Keratinocyte (primary cell): ENCODE results near the gene CEP85L. TPM values are rescaled to one million over a fixed set of nuclear protein-coding genes. Genes with fewer than 3 reads are reported as not detected.
A peak's percentile ranks its signal among the peaks of the same experiment; 100 is the strongest.

Experiments
- DNase-seq: peaks from one replicate; pipeline ENCODE4 v3.0.0-alpha.2; 2011; ENCODE audit warnings: low read depth, missing footprints, low spot score
- FAIRE-seq: peaks from 2 replicates; lab custom pipeline; 2011; peaks lifted over from hg19 to GRCh38; lab: Jason Lieb, UNC
- H2AFZ ChIP-seq: 2 replicates; pipeline ENCODE4 v1.6.0; 2012; ENCODE audit warnings: low read length, control low read depth, inconsistent platforms; ENCODE audit not compliant: control insufficient read depth
- H3K27ac ChIP-seq: 2 replicates; pipeline ENCODE4 v1.5.1; 2011; ENCODE audit warnings: low read length; ENCODE audit not compliant: control insufficient read depth, insufficient read depth
- H3K27me3 ChIP-seq: 3 replicates; pipeline ENCODE4 v1.6.0; 2011; ENCODE audit warnings: low read length; ENCODE audit not compliant: control insufficient read depth, insufficient read depth; ENCODE audit errors: extremely low read depth
- H3K36me3 ChIP-seq, 2 experiments: 2 replicates in 1 of 2; 3 replicates in 1 of 2; pipeline ENCODE4 v1.5.1; 2011; ENCODE audit warnings: low read length in 2 of 2, mild to moderate bottlenecking in 1 of 2; ENCODE audit not compliant: control insufficient read depth in 2 of 2, insufficient read depth in 2 of 2; ENCODE audit errors: extremely low read depth in 1 of 2
- H3K4me1 ChIP-seq: 3 replicates; pipeline ENCODE4 v1.5.1; 2011; ENCODE audit warnings: low read length; ENCODE audit not compliant: control insufficient read depth, insufficient read depth; ENCODE audit errors: extremely low read depth
- H3K4me2 ChIP-seq: 3 replicates; pipeline ENCODE4 v1.6.0; 2011; ENCODE audit warnings: low read depth, low read length; ENCODE audit not compliant: control insufficient read depth, insufficient read depth; ENCODE audit errors: extremely low read depth
- H3K4me3 ChIP-seq, 3 experiments: fragments of 200-600 bp in 1 of 3; sonication (generic) in 1 of 3; 2 replicates in 2 of 3; 3 replicates in 1 of 3; pipeline ENCODE4 v1.5.1; 2011 to 2016; ENCODE audit warnings: low read length in 3 of 3, mild to moderate bottlenecking in 3 of 3, control low read depth in 2 of 3, inconsistent platforms in 1 of 3, low read depth in 1 of 3, mixed read lengths in 1 of 3, mixed run types in 1 of 3, moderate library complexity in 1 of 3; ENCODE audit not compliant: control insufficient read depth in 2 of 3, insufficient read depth in 2 of 3; ENCODE audit errors: extremely low read depth in 1 of 3
- H3K79me2 ChIP-seq: 2 replicates; pipeline ENCODE4 v1.6.0; 2012; ENCODE audit warnings: low read length; ENCODE audit not compliant: control insufficient read depth, insufficient read depth
- H3K9ac ChIP-seq: 3 replicates; pipeline ENCODE4 v1.6.0; 2011; ENCODE audit warnings: low read length; ENCODE audit not compliant: control insufficient read depth, insufficient read depth; ENCODE audit errors: extremely low read depth
- H3K9me1 ChIP-seq: 3 replicates; pipeline ENCODE4 v1.6.0; 2011; ENCODE audit warnings: low read length; ENCODE audit not compliant: control insufficient read depth, insufficient read depth; ENCODE audit errors: extremely low read depth
- H3K9me3 ChIP-seq: 2 replicates; pipeline ENCODE4 v1.5.1; 2012; ENCODE audit warnings: low read depth, low read length; ENCODE audit not compliant: control insufficient read depth
- H4K20me1 ChIP-seq: 3 replicates; pipeline ENCODE4 v1.6.0; 2011; ENCODE audit warnings: low read length; ENCODE audit not compliant: control insufficient read depth, insufficient read depth; ENCODE audit errors: extremely low read depth
- CTCF ChIP-seq, 3 experiments: IDR thresholded peaks in 1 of 3; conservative IDR thresholded peaks in 1 of 3; optimal IDR thresholded peaks in 1 of 3; 2 replicates in 2 of 3; 3 replicates in 1 of 3; pipeline versions ENCODE3 to v1.5.1; 2011; ENCODE audit warnings: low read length in 3 of 3, mild to moderate bottlenecking in 3 of 3, moderate library complexity in 2 of 3, control low read depth in 1 of 3, inconsistent platforms in 1 of 3; ENCODE audit not compliant: insufficient read depth in 2 of 3; ENCODE audit errors: extremely low read depth in 1 of 3
- EZH2 ChIP-seq: IDR thresholded peaks from one replicate; pipeline ENCODE4 v1.6.1; 2012; ENCODE audit warnings: inconsistent platforms, mild to moderate bottlenecking, low read length, moderate library complexity
- dilution Hi-C: fragments of 300-500 bp; cut with MboI; formaldehyde crosslinking; loops from one replicate; pipeline ENCODE4 v1.7.0; 2020; ENCODE audit warnings: low sequenced_read_pairs; ENCODE audit not compliant: extremely low pct_ligation_motif_present
- polyA plus RNA-seq, 5 experiments: library from polyadenylated mRNA; depleted of rRNA in 3 of 5; stranded (reverse) in 3 of 5; stranded (forward) in 1 of 5; unstranded in 1 of 5; fragments of >200 nt; gene quantifications; 1 replicate in 1 of 5; 2 replicates in 3 of 5; 3 replicates in 1 of 5; pipeline versions ENCODE4 v1.2.1 to v1.2.3, GENCODE V29; 2011 to 2012; ENCODE audit warnings: missing spikeins in 2 of 5, low read depth in 1 of 5, low replicate concordance in 1 of 5

CEP85L gene
- polyA plus RNA-seq, 1 donor (not counting 4 experiments of a cell fraction or from before 2014, with no cell fraction given) = 3.5 TPM

GRCh38 chr6:118553132-118553531, 98.3 kb downstream of the CEP85L start:
- TF ChIP-seq CTCF (optimal IDR thresholded peaks at IDR 0.05 in 1 of 3, IDR thresholded peaks at IDR 0.05 in 1 of 3, conservative IDR thresholded peaks at IDR 0.05 in 1 of 3; ENCODE audit: extremely low read depth in 1 of 3, insufficient read depth in 2 of 3, low read length in 3 of 3) (no peak), EZH2 (no peak)
- no peak overlapping the region for H3K4me2 ChIP-seq

GRCh38 chr6:118551063-118552053, 100.0 kb downstream of the CEP85L start:
- H3K4me3 ChIP-seq = no peak overlapping the region
- no peaks in the 10 kb centered on the region for H3K79me2 ChIP-seq
- FAIRE-seq = no peak

More at GRCh38 chr6:118553132-118553531, 98.3 kb downstream of the CEP85L start:
- Histone ChIP-seq H2AFZ (no peak overlapping the region), H3K9me3 (no peaks in the 10 kb centered on the region), H3K79me2 (no peaks in the 10 kb centered on the region), H3K27me3 (no peaks in the 10 kb centered on the region), H3K9ac (no peak overlapping the region), H3K27ac (no peak overlapping the region), H3K9me1 (no peaks in the 10 kb centered on the region), H3K4me3 (no peak overlapping the region), H4K20me1 (no peaks in the 10 kb centered on the region), H3K4me1 (no peaks in the 10 kb centered on the region), H3K36me3 (no peaks in the 10 kb centered on the region)
- no peak for FAIRE-seq
- dilution Hi-C loops = no loop called here
- DNase-seq = no peak

More at GRCh38 chr6:118551063-118552053, 100.0 kb downstream of the CEP85L start:
- no peaks in the 10 kb centered on the region for H3K9me1 ChIP-seq
- DNase-seq = no peak
- no peak overlapping the region for H2AFZ ChIP-seq
- no peaks in the 10 kb centered on the region for H3K27me3 ChIP-seq
- H4K20me1 ChIP-seq = no peaks in the 10 kb centered on the region
- dilution Hi-C loops = no loop called here
- H3K9ac ChIP-seq = no peak overlapping the region
- no peak overlapping the region for H3K4me2 ChIP-seq
- H3K36me3 ChIP-seq = no peaks in the 10 kb centered on the region
- H3K4me1 ChIP-seq = no peaks in the 10 kb centered on the region
- H3K27ac ChIP-seq = no peak overlapping the region
- TF ChIP-seq CTCF (optimal IDR thresholded peaks at IDR 0.05 in 1 of 3, IDR thresholded peaks at IDR 0.05 in 1 of 3, conservative IDR thresholded peaks at IDR 0.05 in 1 of 3; ENCODE audit: extremely low read depth in 1 of 3, insufficient read depth in 2 of 3, low read length in 3 of 3) (peak in 2 of 3 experiments; percentile 41 to 45), EZH2 (no peak)
- no peaks in the 10 kb centered on the region for H3K9me3 ChIP-seq
